Ascending aorta (tissue), 2 donors: ENCODE data around the gene MAN1C1. TPM values are rescaled to one million over a fixed set of nuclear protein-coding genes. Genes with fewer than 3 reads are reported as not detected.

ENCODE experiments used
- DNase-seq, 2 donors: peaks; one replicate each; pipeline ENCODE4 v3.0.0-alpha.2; 2019; ENCODE audit warnings: low spot score in 2 of 2
- H3K27ac ChIP-seq, 2 donors: fragments of 200-600 bp; sonication (generic); one replicate each; pipeline ENCODE4 v1.5.1; 2016 to 2017; ENCODE audit warnings: mild to moderate bottlenecking in 1 of 2
- H3K27me3 ChIP-seq: fragments of 200-600 bp; sonication (generic); one replicate; pipeline ENCODE4 v1.5.1; 2017
- H3K36me3 ChIP-seq, 2 donors: fragments of 200-600 bp; sonication (generic); one replicate each; pipeline ENCODE4 v1.5.1; 2016
- H3K4me1 ChIP-seq, 2 donors: fragments of 200-600 bp; sonication (generic); one replicate each; pipeline ENCODE4 v1.5.1; 2016 to 2017; ENCODE audit warnings: mild to moderate bottlenecking in 1 of 2
- H3K4me3 ChIP-seq, 2 donors: fragments of 200-600 bp; sonication (generic); one replicate each; pipeline ENCODE4 v1.5.1; 2016 to 2017; ENCODE audit warnings: mild to moderate bottlenecking in 1 of 2
- H3K9me3 ChIP-seq, 2 donors: fragments of 200-600 bp; sonication (generic); one replicate each; pipeline ENCODE4 v1.5.1; 2016
- intact Hi-C: fragments of 100-400 bp; cut with DNase I; formaldehyde crosslinking; loops from one replicate; pipeline ENCODE4 v1.15.1; 2023
- total RNA-seq: library from RNA; depleted of rRNA; stranded (reverse); fragments of >200 nt; gene quantifications from one replicate; pipeline ENCODE4 v1.1.0, GENCODE V29; 2016
- TF ChIP-seq, protein P1 (sequence below), 3 experiments: fragments of 200-600 bp in 2 of 3; fragments of 450-650 bp in 1 of 3; sonication (generic) in 2 of 3; IDR thresholded peaks; one replicate each; pipeline ENCODE4 v1.5.1; 2016 to 2019; ENCODE audit warnings: antibody characterized with exemption in 3 of 3, mild to moderate bottlenecking in 1 of 3, moderate library complexity in 1 of 3

The MAN1C1 gene
- total RNA-seq, 1 donor from 2014 or later = 14.3 TPM

DNA sequence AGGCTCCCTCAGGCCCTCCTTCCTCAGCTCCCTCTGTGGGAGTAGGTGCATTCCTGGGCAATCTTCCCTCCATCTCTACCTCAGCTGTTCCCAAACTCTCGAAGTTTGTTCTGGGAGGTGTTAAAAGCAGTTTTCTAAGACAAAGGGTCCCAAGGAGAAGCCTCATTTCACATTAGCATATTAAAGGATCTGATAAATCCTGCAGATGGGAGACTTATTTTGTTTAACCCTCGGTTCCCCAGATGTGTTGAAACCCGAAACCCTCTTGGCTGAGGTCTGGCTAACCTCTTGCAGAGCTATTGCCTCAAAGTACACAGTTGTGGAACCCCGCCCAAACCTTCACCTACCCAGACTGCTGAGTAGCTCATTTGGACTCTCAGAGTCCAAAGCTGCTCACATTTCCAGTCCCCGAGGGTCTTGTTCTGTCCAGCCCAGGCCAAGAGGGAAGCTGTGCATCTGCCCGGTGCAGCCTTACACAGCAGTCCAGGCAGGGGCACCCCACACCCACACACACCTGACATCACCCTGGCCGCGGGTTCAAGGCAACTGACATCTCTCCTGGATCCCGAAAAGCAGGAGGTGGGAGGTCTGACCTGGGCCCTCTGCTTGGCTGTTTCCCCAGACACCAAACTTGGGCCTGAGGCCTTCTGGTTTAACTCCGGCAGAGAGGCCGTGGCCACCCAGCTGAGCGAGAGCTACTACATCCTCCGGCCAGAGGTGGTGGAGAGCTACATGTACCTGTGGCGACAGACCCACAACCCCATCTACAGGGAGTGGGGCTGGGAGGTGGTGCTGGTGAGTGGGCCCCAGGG is 163.9 kb downstream of the MAN1C1 start:
- peaks cover 5 to 21% of the 10 kb centered on the region in 2 donors for H3K36me3 ChIP-seq
- no peak overlapping the region for H3K27ac ChIP-seq

DNA sequence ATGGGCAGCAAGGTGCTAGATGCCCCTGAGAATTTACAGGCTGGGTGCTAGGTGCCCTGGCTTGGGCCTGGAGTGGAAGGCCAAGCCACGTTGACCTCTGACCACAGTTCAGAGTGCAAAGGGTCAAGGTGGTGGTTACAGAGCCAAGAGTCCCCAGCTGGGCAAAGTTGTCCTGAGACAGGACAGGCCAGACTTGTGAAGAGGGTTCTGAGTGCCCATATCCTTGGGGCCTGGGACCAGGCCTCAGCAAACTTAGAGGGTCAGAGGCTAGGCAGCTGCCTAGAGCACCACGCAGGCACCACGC is 164.5 kb downstream of the MAN1C1 start:
- DNase-seq = no peak
- intact Hi-C loops = no loop called here
- TF ChIP-seq, protein P1, sequence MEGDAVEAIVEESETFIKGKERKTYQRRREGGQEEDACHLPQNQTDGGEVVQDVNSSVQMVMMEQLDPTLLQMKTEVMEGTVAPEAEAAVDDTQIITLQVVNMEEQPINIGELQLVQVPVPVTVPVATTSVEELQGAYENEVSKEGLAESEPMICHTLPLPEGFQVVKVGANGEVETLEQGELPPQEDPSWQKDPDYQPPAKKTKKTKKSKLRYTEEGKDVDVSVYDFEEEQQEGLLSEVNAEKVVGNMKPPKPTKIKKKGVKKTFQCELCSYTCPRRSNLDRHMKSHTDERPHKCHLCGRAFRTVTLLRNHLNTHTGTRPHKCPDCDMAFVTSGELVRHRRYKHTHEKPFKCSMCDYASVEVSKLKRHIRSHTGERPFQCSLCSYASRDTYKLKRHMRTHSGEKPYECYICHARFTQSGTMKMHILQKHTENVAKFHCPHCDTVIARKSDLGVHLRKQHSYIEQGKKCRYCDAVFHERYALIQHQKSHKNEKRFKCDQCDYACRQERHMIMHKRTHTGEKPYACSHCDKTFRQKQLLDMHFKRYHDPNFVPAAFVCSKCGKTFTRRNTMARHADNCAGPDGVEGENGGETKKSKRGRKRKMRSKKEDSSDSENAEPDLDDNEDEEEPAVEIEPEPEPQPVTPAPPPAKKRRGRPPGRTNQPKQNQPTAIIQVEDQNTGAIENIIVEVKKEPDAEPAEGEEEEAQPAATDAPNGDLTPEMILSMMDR (IDR thresholded peaks at IDR 0.05) = no peak
- Histone ChIP-seq H3K27me3 (no peaks in the 10 kb centered on the region), H3K4me3 (no peak overlapping the region), H3K9me3 (no peaks in the 10 kb centered on the region), H3K4me1 (no peaks in the 10 kb centered on the region), H3K36me3 (peaks cover 5 to 21% of the 10 kb centered on the region in 2 donors), H3K27ac (no peak overlapping the region)

More for the DNA sequence above, 163.9 kb downstream of the MAN1C1 start:
- intact Hi-C loops = no loop called here
- Histone ChIP-seq H3K9me3 (no peaks in the 10 kb centered on the region), H3K4me3 (no peak overlapping the region), H3K27me3 (no peaks in the 10 kb centered on the region), H3K4me1 (no peaks in the 10 kb centered on the region)
- TF ChIP-seq, protein P1 (IDR thresholded peaks at IDR 0.05) = no peak
- DNase-seq = no peak

DNA sequence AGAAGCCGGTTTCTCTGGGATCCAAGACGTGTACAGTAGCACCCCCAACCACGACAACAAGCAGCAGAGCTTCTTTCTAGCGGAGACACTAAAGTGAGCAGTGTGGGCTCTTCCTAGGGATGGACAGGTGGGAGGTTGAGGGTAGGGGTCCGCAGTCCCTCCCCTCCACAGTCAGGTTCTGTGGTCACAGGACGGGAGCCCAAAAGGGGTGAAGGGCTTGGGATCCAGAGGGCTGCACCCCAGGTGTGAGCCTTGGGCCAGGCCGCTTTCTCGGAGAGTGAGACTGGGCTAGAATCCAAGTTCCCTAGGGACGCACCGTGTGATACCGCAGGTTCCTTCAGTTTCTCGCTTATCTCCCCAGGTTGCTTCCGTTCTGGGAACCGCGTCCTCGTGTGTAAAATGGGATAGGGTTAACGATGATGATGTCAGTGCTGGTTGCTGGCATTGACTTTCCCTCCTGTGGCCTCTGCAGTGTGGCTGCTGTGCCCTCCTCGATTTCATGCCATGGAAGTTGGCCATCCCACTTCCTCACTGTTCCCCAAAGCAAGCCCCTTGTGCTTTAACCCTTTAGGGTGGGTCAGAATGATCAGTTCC is 166.1 kb downstream of the MAN1C1 start:
- Histone ChIP-seq H3K27me3 (no peaks in the 10 kb centered on the region), H3K27ac (no peak overlapping the region), H3K36me3 (peaks cover 5 to 20% of the 10 kb centered on the region in 2 donors), H3K4me3 (no peak overlapping the region), H3K4me1 (peaks cover 0 to 9% of the 10 kb centered on the region in 2 donors), H3K9me3 (no peaks in the 10 kb centered on the region)
- TF ChIP-seq, protein P1 (IDR thresholded peaks at IDR 0.05) = no peak
- no peak for DNase-seq
- intact Hi-C loops = no loop called here

DNA sequence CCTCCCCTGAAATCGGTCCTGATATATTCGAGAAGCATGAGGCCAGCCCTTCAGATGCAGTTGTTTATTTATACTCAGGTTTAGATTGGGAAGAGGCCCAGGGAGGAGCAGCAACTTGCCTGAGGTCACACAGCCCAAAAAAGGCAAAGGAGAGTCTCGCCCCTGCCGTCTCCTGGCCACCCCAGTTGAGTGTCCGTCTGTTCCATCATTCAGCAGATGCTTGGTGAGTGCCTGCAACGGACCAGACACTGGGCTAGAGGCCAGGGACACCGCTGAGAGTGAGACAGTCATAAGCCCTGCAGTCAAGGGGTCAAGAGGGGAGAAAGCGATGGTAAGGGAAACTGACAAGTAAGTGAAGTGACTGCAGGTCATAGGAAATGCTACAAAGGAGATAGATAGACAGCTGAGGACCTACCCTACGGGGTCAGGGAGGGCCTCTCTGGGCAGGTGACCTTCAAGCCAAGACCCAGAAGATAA is 168.0 kb downstream of the MAN1C1 start:
- DNase-seq = no peak
- Histone ChIP-seq H3K36me3 (peaks cover 0 to 7% of the 10 kb centered on the region in 2 donors), H3K4me1 (peaks cover 0 to 9% of the 10 kb centered on the region in 2 donors), H3K4me3 (no peak overlapping the region), H3K27me3 (no peaks in the 10 kb centered on the region), H3K9me3 (no peaks in the 10 kb centered on the region), H3K27ac (no peak overlapping the region)
- intact Hi-C loops = no loop called here
- TF ChIP-seq, protein P1 (IDR thresholded peaks at IDR 0.05) = no peak

GRCh38 chr1:25785333-25786067 is 168.9 kb downstream of the MAN1C1 start:
- intact Hi-C loops = no loop called here

More at GRCh38 chr1:25785333-25786067, 168.9 kb downstream of the MAN1C1 start:
- Histone ChIP-seq H3K36me3 (peaks cover 0 to 7% of the 10 kb centered on the region in 2 donors), H3K9me3 (no peaks in the 10 kb centered on the region), H3K4me3 (no peak overlapping the region), H3K27me3 (no peaks in the 10 kb centered on the region), H3K27ac (no peak overlapping the region), H3K4me1 (peaks cover 0 to 9% of the 10 kb centered on the region in 2 donors)
- TF ChIP-seq, protein P1 (IDR thresholded peaks at IDR 0.05) = no peak
- DNase-seq = no peak
